ENCODE measurements around the gene SPACA1. TPM values are rescaled to one million over a fixed set of nuclear protein-coding genes. Genes with fewer than 3 reads are reported as not detected.
A peak's percentile ranks its signal among the peaks of the same experiment; 100 is the strongest.

The SPACA1 gene
- total and polyA plus RNA-seq, 2 of the 4 experiments (the other 2 are of a cell fraction), result not detected

GRCh38 chr6:88050140-88050818 is 2.6 kb downstream of the SPACA1 start:
- H3K9ac ChIP-seq (ENCODE audit: low read depth, low read length), result no peak overlapping the region
- no peaks in the 10 kb centered on the region for H3K9me1 ChIP-seq (ENCODE audit: insufficient read depth, low read length)
- CTCF ChIA-PET, result no interaction called here
- H3K4me3 ChIP-seq (ENCODE audit: insufficient read depth, low read depth, low read length), result no peak overlapping the region
- no peaks in the 10 kb centered on the region for H3K79me1 ChIP-seq (ENCODE audit: low read depth in 1 of 2, low read length in 2 of 2)
- no peak for ATAC-seq (ENCODE audit: low read depth)
- H3K23ac ChIP-seq (ENCODE audit: low read depth, low read length), result no peak overlapping the region
- H3K14ac ChIP-seq (replicated peaks; ENCODE audit: low read depth, low read length), result no peak overlapping the region
- H3K27me3 ChIP-seq (ENCODE audit: control insufficient read depth, insufficient read depth, low read length), result peaks cover 1% of the 10 kb centered on the region; the same call in 1 of the 2 replicates
- H3K36me3 ChIP-seq (ENCODE audit: control insufficient read depth, insufficient read depth, low read length), result no peaks in the 10 kb centered on the region
- H2AK9ac ChIP-seq (replicated peaks; ENCODE audit: low read depth, low read length, poor library complexity), result no peak overlapping the region
- H3K4me1 ChIP-seq (ENCODE audit: control insufficient read depth, insufficient read depth, low read length), result no peaks in the 10 kb centered on the region
- dilution Hi-C loops (cut with HindIII; ENCODE audit: low sequenced_read_pairs, unreplicated experiment), result no loop called here
- peaks cover 4% of the 10 kb centered on the region; the same call in 1 of the 2 replicates for H3K9me3 ChIP-seq (ENCODE audit: control insufficient read depth, insufficient read depth, low read length)
- TF ChIP-seq CHD1 (IDR thresholded peaks at IDR 0.05; ENCODE audit: low read depth, low read length) (no peak), USF2 (IDR thresholded peaks at IDR 0.05; ENCODE audit: low read depth, low read length) (no peak), CTCF (conservative IDR thresholded peaks at IDR 0.05; ENCODE audit: low read depth, low read length) (no peak), CEBPB (IDR thresholded peaks at IDR 0.05; ENCODE audit: low read depth, low read length) (peak; percentile 83), RCOR1 (IDR thresholded peaks at IDR 0.05; ENCODE audit: insufficient replicate concordance, low read length) (no peak), ELK1 (IDR thresholded peaks at IDR 0.05; ENCODE audit: borderline replicate concordance, low read depth, low read length) (no peak), POLR2A (IDR thresholded peaks at IDR 0.05; ENCODE audit: low read depth, low read length) (no peak), FOS (IDR thresholded peaks at IDR 0.05; ENCODE audit: low read depth, low read length) (no peak)
- no peak overlapping the region for H3K4me2 ChIP-seq (ENCODE audit: low read depth, low read length)
- in situ Hi-C loops (cut with MboI; ENCODE audit: low sequenced_read_pairs), result no loop called here
- no peak overlapping the region for H2AK5ac ChIP-seq (ENCODE audit: low read depth, low read length)
- H4K8ac ChIP-seq (ENCODE audit: low read depth in 2 of 2, low read length in 2 of 2), result no peak overlapping the region
- no peak overlapping the region for H4K91ac ChIP-seq (ENCODE audit: insufficient read depth, low read depth, low read length)
- WGBS, 2 experiments (ENCODE audit: extremely low coverage in 2 of 2, insufficient read length in 1 of 2), result no CpG with 5 or more reads among the region's 4 CpGs
- DNase-seq, result no peak
- H3K56ac ChIP-seq (ENCODE audit: extremely low read depth, insufficient read depth, low read length), result no peak overlapping the region
- H2BK20ac ChIP-seq (ENCODE audit: low read depth, low read length), result no peak overlapping the region
- no peak overlapping the region for H3K27ac ChIP-seq (ENCODE audit: insufficient read depth, low read length)
- intact Hi-C loops (cut with micrococcal nuclease), result no loop called here
- H2BK120ac ChIP-seq (ENCODE audit: low read depth, low read length), result no peak overlapping the region
- POLR2A ChIA-PET (ENCODE audit: unreplicated experiment), result no interaction called here
- no TSS peak for BruUV-seq (replicated peaks)
- H4K5ac ChIP-seq (ENCODE audit: low read depth, low read length), result no peak overlapping the region
- no peaks in the 10 kb centered on the region for H4K20me1 ChIP-seq (ENCODE audit: insufficient read depth, low read length)
- H2AFZ ChIP-seq (replicated peaks; ENCODE audit: low read length, poor library complexity), result no peak overlapping the region
- H2BK5ac ChIP-seq (ENCODE audit: low read depth, low read length, poor library complexity, severe bottlenecking), result no peak overlapping the region
- no peak overlapping the region for H3K18ac ChIP-seq (ENCODE audit: low read depth, low read length)
- no peak overlapping the region for H3K4ac ChIP-seq (ENCODE audit: low read depth, low read length)
- H2BK15ac ChIP-seq (ENCODE audit: low read depth, low read length), result no peak overlapping the region
